Skeletal muscle cell (primary cell): ENCODE results near the gene WHRN.

Experiments
- DNase-seq: peaks from one replicate; pipeline ENCODE4 v3.0.0-alpha.2; 2010; ENCODE audit warnings: low read depth
- H3K4me3 ChIP-seq: 2 replicates; pipeline ENCODE4 v1.5.1; 2011; ENCODE audit warnings: low read depth, mild to moderate bottlenecking, control low read depth, low read length, moderate library complexity

WHRN gene

DNA sequence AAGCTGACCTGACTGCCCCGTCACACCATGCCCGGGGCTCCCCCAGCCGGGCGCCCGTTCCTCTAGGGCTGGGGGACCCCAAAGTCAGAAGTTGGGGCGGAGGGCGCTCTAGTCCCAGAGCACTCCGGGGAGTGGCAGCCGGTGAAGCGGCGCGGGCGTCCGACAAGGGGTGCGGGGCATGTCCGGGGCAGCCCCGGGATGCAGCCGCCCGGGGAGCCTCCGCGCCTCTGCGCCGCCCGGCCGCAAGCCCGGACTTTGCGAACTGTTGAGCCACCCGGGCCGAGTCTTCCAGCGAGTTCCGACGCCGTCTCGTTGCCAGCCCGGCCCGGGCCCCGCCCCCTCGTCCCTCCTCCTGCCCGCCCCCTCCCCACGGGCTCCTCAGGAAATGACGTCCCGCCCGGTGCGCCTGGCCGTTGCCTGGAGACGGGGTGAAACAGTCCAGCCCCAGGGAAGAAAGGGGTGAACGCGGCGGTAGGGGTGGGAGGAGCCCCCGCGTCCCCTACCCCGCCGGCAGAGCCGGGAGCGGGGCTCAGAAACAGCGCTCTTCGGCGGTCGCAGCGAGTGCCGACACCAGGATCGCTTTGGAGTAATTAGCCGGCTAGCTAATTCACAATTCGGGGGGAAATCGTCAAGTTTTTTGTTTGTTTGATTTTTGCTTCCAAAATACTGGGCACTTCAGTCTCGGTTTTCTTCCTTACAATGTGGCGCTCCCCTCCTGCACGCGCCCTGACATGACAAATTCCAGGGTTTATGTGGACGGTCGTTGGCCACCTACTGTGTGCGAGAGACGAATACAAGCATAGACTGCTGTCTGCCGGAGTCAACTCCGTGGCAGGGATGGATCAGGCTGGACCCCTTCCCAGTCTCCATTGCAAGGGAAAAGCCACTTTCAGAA is at the start of gene WHRN:
Gene WHRN (minus strand): TSS at position 287 of the 895 bp plus-strand sequence. CDS start 672 bp downstream, outside the sequence.
- peak; percentile 44 for DNase-seq
- H3K4me3 ChIP-seq = peak within 1 kb of the TSS; percentile 69

DNA sequence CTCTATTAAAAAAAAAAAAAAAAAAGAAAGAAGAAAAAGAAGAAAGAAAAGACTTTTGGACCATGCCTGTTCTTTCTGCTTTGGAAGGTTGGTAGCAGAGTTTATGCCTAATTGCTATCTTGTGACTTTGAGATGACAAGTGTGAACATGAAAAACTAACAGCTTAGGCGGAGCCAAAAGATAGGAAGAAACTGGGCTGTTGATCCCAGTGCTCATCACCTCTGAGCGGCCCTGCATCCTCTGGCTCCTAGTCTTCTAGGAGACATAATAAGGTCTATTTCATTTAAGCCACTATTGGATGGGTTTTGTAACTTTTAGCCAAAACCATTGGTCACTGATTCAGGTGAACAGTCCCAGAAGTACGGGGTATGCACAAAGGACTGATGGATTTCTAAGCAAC is 47.9 kb upstream of the WHRN start:
- DNase-seq = no peak
- H3K4me3 ChIP-seq = no peak overlapping the region

DNA sequence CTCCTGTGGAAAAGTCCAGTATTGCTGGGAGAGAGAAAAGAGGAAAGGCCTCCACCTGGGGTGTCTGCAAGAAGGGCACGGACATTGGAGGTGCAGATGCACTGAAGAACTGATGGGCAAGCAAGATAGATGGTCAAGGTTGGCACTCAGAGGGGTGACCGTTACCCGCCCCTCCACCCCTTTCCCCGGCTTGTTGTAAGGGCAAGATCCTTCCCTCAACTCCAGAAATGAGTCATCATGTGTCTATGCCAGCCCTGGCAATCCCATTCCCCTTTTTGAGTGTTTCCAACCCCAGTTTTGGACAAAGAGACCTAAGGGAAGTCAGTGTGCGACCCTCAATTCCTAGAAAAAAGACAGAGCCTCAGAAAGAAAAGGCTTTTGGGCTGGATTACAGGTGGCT is 47.4 kb upstream of the WHRN start:
- DNase-seq = no peak
- no peak overlapping the region for H3K4me3 ChIP-seq

DNA sequence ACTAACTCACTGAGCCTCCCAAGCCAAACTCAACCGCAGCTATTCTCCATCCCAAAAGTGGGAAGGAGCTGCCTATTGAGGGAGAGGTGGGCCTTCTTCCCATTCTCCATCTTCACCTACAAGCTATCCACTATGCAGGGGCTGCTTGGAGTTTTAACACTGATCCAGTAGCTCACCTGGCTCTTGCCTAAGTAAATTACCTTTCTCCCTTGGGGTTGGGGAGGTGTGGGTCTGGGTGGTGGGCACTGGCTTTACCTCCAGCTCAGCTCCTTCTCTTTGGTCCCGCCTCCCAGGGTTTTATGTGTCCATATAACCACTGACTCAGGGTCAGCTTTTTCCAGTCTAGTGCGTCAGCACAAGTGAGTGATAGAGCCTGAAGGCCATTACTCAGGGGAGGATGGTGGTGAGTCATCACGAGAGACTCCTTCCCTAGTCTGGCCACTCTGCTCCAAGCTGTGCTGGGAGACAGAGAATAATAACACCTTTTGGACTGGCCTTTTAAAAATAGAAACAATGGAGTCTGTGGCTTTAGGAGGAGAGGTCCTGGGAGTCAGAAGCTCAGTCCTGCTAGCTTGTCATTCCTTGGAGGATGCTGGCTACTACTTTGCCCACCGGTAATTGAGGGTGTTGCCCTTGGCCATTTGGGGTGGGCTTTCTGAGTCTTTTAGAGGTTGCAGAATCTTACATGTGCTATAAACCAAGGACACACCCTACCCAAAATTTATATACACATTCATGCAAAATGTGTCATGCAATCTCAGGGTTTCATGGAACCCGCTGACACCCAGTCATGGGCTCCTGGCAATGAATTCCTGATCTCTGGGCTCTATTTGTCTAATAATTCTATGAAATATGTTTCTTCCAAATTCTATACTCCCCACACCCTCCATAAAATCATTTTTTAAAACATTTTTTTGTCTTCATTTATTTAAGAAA is 46.7 kb upstream of the WHRN start:
- DNase-seq = peak; percentile 97

DNA sequence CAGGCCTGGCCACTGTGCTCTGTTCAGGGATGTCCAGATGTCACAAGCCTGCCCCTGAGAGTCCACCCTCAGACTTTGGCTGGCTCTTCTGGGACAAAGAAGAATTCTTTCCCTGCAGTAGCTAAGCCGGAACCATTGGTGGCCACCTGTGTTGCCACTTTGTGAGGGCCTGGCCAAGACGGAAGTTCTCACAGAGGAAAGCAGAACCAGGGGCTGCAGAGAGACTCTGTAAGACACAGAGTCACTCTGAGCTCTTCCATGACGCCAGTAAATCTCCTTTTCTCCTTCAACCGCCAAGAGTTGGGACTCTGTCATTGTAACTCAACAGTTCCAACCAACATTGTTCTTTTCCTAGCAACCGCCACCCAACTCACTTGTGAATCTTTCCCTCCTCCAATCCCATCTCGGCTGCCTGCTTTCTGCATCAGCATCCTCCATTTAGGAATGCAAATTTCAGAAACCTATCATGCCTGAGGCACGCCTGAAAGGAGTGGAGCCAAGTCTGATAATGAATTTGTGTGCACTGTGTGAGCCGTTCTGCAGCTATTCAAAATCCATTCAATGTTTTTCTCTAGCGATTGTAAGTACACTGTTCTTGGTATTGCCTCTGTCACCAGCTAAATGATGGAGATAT is 44.5 kb upstream of the WHRN start:
- H3K4me3 ChIP-seq = no peak overlapping the region
- no peak for DNase-seq

More for the DNA sequence above, 46.7 kb upstream of the WHRN start:
- no peak overlapping the region for H3K4me3 ChIP-seq

DNA sequence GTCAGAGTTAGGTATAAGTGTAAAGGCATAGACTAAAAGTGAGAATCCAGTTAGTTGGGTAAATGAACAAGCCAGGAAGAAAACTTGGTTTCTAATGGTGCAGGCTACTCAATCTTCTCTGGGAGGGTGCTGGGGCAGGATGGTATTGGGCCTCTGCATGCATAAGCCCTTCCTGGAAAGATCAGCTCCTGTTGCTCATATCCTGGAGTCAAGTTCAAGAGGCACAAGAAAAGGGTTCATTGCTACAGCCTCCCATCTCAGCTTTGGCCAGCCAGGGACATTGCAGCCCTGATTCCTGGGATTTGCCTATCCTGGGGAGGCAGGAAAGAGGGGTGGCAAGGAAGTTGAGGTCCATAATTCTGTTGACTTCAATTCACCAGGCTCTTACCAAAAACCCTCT is 41.6 kb upstream of the WHRN start:
- DNase-seq = no peak
- no peak overlapping the region for H3K4me3 ChIP-seq

DNA sequence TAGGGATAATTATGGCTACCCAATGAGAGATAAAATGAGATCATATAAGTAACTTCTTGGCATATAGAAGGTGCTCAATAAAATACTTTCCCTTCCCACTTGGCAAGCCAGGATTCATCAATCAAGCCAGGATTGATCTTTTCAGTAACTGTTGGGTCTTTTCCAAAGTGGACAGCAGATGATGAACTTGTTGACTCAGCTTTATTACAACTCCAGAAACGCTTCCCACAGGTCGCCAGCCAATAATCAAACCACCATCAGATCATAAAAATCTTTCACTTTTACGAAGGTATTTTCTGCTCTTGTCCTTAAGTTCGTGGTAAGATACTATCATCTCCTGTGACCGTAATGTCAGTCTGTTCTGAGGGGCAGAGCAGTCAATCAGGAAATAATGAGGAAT is 39.8 kb upstream of the WHRN start:
- no peak overlapping the region for H3K4me3 ChIP-seq
- no peak for DNase-seq

DNA sequence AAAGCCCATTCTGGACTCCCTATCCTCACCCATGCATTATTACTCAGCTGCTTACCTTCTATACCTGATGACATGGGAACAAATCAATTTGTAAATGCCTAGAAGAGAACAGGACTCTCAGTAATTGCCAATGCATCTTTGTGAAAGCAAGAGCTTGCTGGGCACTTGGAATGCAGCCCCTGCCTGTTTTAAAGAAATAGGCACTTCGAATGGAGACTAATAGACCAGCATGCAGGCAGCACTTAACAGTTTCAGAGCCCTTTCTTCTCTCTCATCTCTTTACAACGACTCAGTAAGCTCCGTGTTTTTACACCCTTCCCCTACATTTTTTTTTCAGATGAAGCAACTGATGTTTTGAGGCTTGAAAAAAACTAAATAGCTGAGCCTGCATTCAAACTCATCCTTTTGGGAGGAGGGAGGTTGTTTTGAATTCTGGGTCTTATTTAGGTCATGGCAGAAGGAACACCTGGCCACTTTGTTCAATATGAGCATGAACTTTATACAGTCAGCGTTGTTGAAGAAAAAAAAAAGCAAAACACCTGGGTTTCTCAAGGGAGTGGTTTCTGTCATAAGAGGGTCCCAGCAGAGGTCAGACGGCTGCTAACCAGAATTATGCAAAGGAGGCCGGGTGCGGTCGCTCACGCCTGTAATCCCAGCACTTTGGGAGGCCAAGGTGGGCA is 34.6 kb upstream of the WHRN start:
- no peak for DNase-seq
- no peak overlapping the region for H3K4me3 ChIP-seq

DNA sequence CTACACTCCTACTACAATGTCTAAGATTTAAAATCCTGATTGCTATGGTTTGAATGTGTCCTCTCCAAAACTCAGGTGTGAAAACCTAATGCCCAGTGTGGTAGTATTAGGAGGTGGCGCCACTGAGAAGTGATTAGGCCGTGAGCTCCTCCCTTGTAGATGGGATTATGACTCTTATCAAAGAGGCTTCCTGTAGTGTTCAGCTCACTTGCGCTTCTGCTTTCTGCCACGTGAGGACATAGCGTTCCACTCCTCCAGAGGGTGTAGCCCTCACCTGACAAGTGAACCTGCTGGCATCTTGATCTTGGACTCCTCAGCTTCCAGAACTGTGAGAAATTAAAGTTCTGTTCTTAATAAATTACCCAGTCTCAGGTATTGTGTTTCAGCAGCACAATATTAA is 33.0 kb upstream of the WHRN start:
- no peak overlapping the region for H3K4me3 ChIP-seq
- no peak for DNase-seq

DNA sequence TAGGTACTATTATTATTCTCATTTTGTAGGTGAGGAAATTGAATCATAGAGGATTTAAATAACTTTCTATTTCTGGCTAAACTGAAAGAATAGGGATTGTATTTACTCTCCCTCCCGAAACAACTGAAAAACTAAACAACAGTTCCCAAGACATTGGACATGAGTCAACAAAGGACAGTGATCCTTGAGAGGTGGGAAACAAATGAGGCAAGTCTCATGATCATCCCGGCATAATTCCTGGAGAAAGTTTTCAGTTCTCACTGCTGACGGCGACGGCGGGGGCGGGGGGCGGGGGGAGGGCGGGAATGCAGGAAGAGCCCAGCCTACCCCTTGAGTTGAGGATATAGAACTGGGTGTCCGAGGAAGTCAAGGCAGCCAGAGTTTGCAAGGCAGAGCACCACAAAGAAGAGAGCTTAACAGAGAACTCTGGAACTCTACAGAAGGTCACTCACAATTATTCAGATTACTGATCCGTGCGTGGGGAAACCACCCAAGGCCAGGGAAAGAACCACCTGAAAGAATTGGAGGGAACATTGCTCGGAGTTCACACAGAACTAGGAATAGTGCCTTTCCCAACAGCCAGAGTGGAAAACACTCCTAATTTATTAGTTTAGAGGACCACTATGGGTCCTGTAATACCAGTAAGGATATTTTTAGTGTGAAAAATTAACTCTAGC is 27.4 kb upstream of the WHRN start:
- no peak overlapping the region for H3K4me3 ChIP-seq
- no peak for DNase-seq

DNA sequence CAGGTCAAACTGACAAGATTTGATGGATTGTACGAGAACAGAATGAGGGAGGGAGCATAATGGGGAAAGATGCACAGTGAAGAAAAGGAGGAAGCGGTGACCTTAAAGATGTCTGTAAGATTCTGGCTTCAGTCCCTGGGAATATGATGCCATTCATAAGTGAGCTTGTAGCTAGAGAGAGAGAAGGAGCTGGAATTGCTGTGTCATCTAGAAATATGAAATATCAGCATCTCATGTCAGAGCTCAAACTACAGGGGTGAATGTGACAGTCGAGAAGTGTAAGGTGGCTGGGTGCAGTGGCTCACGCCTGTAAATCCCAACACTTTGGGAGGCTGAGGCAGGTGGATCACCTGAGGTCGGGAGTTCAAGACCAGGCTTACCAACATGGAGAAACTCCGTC is 24.0 kb upstream of the WHRN start:
- DNase-seq = no peak
- no peak overlapping the region for H3K4me3 ChIP-seq

DNA sequence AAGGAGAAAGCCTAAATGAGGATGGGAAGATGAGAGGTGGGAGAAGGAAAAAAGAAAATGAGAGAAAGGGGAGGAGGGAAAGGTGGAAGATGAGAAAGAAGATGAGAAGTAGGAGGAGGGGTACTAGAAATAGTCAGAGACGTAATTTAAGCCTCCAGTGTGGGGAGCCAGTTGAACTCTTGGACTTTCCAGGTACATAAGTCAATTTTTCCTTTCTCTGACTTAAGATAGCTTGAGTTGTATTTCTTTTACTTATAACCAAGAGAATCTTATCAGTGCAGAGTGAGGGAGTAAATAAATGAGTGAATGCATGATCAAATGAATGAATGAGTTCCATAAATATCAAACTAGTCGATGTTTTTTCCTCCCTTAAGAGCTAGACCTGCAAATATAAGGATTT is 21.5 kb upstream of the WHRN start:
- no peak overlapping the region for H3K4me3 ChIP-seq
- no peak for DNase-seq

DNA sequence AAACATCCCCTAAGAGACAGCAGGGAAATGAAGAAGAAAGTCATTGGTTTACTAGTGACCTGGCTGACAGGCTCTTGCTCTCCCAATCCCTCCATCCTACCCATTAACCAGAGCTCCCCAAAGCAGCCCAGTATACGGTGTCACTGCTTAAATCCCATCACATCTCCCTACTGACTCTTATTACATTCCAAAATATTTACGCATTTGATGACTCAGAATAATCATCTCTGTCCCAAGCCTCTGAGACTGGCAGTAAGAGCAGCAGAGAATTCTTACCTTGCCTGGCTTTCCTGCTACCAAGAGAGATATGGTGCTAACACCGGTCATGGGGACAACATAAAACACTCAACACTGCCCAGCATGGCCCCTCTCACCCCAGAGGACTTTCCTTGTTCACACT is 20.2 kb upstream of the WHRN start:
- no peak for DNase-seq
- H3K4me3 ChIP-seq = no peak overlapping the region

DNA sequence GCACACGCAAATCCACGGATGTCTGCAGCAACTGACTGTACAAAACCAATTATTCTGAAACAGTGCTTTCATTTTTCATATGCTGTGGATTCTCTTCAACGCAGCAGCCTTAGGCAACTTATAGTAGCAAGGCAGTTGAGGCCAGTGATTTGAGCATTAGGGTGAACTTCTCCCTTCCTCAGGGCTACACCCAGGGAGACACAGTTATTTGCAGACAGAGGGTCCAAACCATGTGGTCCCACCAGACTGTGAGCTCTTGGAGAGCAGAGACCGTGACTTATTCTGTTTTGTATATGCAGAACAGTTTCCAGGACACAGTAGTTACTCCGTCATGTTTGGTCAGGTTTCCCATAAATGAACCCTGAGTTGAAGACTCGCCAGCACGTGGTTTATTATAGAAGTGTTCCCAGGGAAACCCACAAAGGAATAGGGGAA is 19.0 kb upstream of the WHRN start:
- no peak overlapping the region for H3K4me3 ChIP-seq
- DNase-seq = no peak

DNA sequence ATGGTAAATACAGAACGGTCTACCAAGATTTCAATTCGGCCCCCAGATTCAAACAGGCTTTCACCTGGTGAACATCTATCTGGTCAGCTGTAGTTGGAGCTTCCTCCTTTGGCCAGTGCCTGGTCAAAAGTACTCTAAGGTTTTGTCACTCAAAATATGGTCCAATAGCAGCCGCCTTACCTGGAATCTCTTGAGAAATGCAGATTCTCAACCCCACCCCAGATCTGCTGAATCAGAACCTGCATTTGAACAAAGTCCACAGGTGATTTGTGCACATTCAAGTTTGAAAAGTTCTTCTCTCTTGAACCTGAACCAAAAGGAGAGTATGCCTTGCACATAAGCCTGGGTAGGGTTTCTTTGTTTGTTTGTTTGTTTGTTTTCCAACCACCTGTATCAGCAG is 17.6 kb upstream of the WHRN start:
- no peak overlapping the region for H3K4me3 ChIP-seq
- no peak for DNase-seq

DNA sequence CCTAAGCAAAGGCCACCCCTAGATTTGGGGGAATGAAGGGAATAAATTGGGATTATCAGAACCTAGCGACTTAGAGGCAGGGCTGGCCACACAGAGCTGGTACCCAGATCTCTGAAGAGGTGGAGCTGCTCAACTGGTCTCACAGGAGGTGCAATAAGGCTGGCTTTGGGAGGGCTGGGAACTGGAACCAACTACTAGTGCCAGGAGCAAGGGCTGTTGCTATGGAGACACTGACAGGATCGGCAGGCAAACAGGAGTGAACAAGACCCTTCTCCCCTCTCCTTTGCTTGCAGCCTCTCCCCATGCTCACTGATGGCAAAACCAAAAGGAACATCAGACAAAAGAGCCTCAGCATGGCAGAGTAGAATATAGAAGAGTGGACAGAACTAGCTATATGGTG is 17.0 kb upstream of the WHRN start:
- DNase-seq = no peak
- no peak overlapping the region for H3K4me3 ChIP-seq

DNA sequence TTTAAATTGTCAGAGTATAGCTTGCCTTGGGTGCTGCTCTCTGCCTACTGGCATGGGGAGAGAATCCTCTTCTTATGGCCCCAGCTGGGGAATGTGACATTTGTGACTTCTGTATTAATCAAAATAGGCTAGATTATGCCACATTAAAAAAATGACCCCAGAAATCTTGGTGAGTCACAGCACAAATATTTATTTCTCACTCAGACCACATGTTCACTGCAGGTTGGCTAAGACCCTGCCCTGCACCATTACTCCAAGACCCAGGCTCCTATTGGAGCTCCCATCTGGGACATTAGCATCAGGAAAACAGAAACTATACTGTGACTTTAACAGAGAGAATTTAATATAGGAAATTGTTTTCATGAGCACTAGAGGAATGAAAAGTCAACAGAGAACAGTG is 16.6 kb upstream of the WHRN start:
- no peak for DNase-seq
- no peak overlapping the region for H3K4me3 ChIP-seq

DNA sequence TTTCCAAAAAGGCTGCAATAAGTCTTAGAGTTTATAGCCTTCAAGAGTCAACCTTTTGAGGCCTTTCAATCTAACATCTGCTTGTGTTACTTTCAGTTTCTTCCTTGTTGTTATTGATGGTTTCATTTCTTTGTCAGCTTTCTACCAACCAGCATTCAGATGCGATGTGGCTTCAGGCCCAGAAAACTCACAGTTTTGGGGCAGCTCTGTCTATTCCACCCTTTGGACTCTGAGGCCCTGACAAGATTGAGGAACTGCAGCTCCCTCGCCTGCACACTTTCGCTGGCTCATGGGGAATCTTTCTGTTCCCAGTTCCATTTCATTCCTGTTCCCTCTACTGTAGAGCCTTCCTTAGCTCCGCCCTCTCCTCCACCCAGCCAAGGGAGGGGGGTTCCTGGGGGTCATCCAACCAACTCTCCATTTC is 13.3 kb upstream of the WHRN start:
- H3K4me3 ChIP-seq = no peak overlapping the region
- no peak for DNase-seq

DNA sequence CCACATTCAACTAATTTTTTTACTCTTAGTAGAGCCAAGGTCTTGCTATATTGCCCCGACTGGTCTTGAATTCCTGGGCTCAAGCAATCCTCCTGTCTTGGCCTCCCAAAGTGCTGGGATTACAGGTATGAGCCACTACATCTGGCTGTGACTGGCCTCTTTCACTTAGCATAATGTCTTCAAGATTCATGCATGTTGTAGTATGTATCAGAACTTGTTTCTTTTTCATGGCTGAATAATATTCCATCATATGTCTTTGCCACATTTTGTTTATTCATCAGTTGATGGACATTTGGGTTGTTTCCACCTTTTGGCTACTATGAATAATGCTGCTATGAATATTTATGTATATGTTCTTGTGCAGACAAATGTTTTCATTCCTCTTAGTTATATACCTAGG is 12.8 kb upstream of the WHRN start:
- no peak for DNase-seq

More for the DNA sequence above, 12.8 kb upstream of the WHRN start:
- H3K4me3 ChIP-seq = no peak overlapping the region
